Measurements from ENCODE around the gene HELZ. TPM values are rescaled to one million over a fixed set of nuclear protein-coding genes. Genes with fewer than 3 reads are reported as not detected.
"Not testable (repeated sequence)": the region's sequence is repeated elsewhere in the genome, so short reads cannot be mapped to it uniquely, and the experiment has no call there.

The HELZ gene
- total and polyA plus RNA-seq, 2 donors (not counting 1 experiment from before 2014, with no cell fraction given) = 10.4 to 97.8 TPM

DNA sequence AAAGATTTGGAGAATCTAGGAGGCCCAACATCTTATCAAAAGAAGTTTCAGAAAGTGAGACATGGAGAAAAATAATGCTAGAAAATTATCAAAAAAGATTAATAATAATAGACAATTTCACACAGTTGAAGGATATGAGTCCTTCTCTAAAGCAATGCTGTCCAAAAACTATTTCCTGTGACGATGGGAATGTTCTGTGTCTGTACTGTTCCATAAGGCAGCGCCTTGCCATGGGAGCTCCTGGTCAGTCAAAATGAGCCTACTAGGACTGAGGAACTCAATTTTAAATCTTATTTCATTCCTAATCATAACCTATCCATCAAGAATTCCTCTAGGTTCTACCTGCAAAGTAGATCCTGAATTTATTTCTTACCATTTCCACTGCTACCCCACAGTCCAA lies 151.6 kb downstream of the HELZ start:
- Mint-ChIP-seq H3K4me1 (peaks cover 2% of the 10 kb centered on the region), H3K27me3 (no peaks in the 10 kb centered on the region), H3K9me3 (ENCODE audit: insufficient read depth) (no peaks in the 10 kb centered on the region), H3K27ac (no peak overlapping the region), H3K4me3 (no peak overlapping the region)
- ChIA-PET POLR2A (no interaction called here), CTCF (no interaction called here)
- no peak overlapping the region for H3K27ac ChIP-seq (ENCODE audit: low read length in 2 of 2)
- TF ChIP-seq EZH2 (IDR thresholded peaks at IDR 0.05; ENCODE audit: borderline replicate concordance, insufficient read depth, low read depth, low read length, poor library complexity, severe bottlenecking) (no peak), CTCF (IDR thresholded peaks at IDR 0.05) (no peak)
- no peak overlapping the region for H3K4me2 ChIP-seq (replicated peaks; ENCODE audit: low read depth, low read length, poor library complexity, severe bottlenecking)
- WGBS (ENCODE audit: insufficient coverage) = 100% methylated on average over 2 of the region's 2 CpGs
- peaks cover 16% of the 10 kb centered on the region for H3K79me2 ChIP-seq (ENCODE audit: control insufficient read depth, insufficient read depth, low read length)
- no peak overlapping the region for H2AFZ ChIP-seq (ENCODE audit: insufficient read depth, low read depth, low read length, poor library complexity, severe bottlenecking)
- peaks cover 0 to 27% of the 10 kb centered on the region in 2 experiments for H3K36me3 ChIP-seq (replicated peaks in 1 of 2; ENCODE audit: control extremely low read depth in 1 of 2, control insufficient read depth in 1 of 2, extremely low read depth in 1 of 2, insufficient read depth in 2 of 2, low read length in 1 of 2)
- H4K20me1 ChIP-seq (ENCODE audit: control insufficient read depth, insufficient read depth, low read length, poor library complexity, severe bottlenecking) = peaks cover 31% of the 10 kb centered on the region
- H3K9ac ChIP-seq (ENCODE audit: low read length) = no peak overlapping the region
- H3K27me3 ChIP-seq (replicated peaks in 1 of 4; ENCODE audit: control extremely low read depth in 1 of 4, control insufficient read depth in 3 of 4, insufficient read depth in 4 of 4, low read length in 3 of 4) = no peaks in the 10 kb centered on the region
- intact Hi-C loops (cut with micrococcal nuclease) = no loop called here
- ATAC-seq (ENCODE audit: low read depth) (no peak), DNase-seq (no peak)
- H3K9me3 ChIP-seq (ENCODE audit: control extremely low read depth in 1 of 3, control insufficient read depth in 2 of 3, insufficient read depth in 1 of 3, low read length in 2 of 3) = no peaks in the 10 kb centered on the region
- H3K4me3 ChIP-seq (ENCODE audit: control extremely low read depth in 1 of 5, extremely low read depth in 1 of 5, insufficient read depth in 1 of 5, low read depth in 2 of 5, low read length in 4 of 5) = no peak overlapping the region
- H3K4me1 ChIP-seq (ENCODE audit: control insufficient read depth in 2 of 2, insufficient read depth in 2 of 2, low read length in 2 of 2) = no peaks in the 10 kb centered on the region

- Histone ChIP-seq H4K20me1 (ENCODE audit: control insufficient read depth, insufficient read depth, low read length, poor library complexity, severe bottlenecking) (peaks cover 28% of the 10 kb centered on the region), H3K79me2 (ENCODE audit: control insufficient read depth, insufficient read depth, low read length) (peaks cover 16% of the 10 kb centered on the region), H3K36me3 (replicated peaks in 1 of 2; ENCODE audit: control extremely low read depth in 1 of 2, control insufficient read depth in 1 of 2, extremely low read depth in 1 of 2, insufficient read depth in 2 of 2, low read length in 1 of 2) (peaks cover 0 to 27% of the 10 kb centered on the region in 2 experiments)
- DNase-seq; H3K4me3 ChIP-seq (ENCODE audit: control extremely low read depth in 1 of 5, extremely low read depth in 1 of 5, insufficient read depth in 1 of 5, low read depth in 2 of 5, low read length in 4 of 5); H3K27me3 Mint-ChIP-seq; H2AFZ ChIP-seq (ENCODE audit: insufficient read depth, low read depth, low read length, poor library complexity, severe bottlenecking); ATAC-seq (ENCODE audit: low read depth); H3K4me1 Mint-ChIP-seq; H3K27ac ChIP-seq (ENCODE audit: low read length in 2 of 2); H3K27me3 ChIP-seq (replicated peaks in 1 of 4; ENCODE audit: control extremely low read depth in 1 of 4, control insufficient read depth in 3 of 4, insufficient read depth in 4 of 4, low read length in 3 of 4); H3K4me1 ChIP-seq (ENCODE audit: control insufficient read depth in 2 of 2, insufficient read depth in 2 of 2, low read length in 2 of 2); H3K4me3 Mint-ChIP-seq; POLR2A ChIA-PET; intact Hi-C loops (cut with micrococcal nuclease); H3K9ac ChIP-seq (ENCODE audit: low read length); H3K9me3 ChIP-seq (ENCODE audit: control extremely low read depth in 1 of 3, control insufficient read depth in 2 of 3, insufficient read depth in 1 of 3, low read length in 2 of 3); H3K27ac Mint-ChIP-seq; H3K9me3 Mint-ChIP-seq (ENCODE audit: insufficient read depth); H3K4me2 ChIP-seq (replicated peaks; ENCODE audit: low read depth, low read length, poor library complexity, severe bottlenecking): not testable (repeated sequence)
- WGBS (ENCODE audit: insufficient coverage) = no CpG with 5 or more reads among the region's 7 CpGs
- CTCF ChIA-PET = interaction anchor here (0.7 kb wide), 1 partner anchor 1083 kb away, joined by 3 read pairs; no protein-coding TSS in a partner anchor
Observed at GRCh38 chr17:67092710-67093109, 152.3 kb downstream of the HELZ start.

Data from B cell (primary cell).